ENCODE results near the gene SETD3.

SETD3 gene

DNA sequence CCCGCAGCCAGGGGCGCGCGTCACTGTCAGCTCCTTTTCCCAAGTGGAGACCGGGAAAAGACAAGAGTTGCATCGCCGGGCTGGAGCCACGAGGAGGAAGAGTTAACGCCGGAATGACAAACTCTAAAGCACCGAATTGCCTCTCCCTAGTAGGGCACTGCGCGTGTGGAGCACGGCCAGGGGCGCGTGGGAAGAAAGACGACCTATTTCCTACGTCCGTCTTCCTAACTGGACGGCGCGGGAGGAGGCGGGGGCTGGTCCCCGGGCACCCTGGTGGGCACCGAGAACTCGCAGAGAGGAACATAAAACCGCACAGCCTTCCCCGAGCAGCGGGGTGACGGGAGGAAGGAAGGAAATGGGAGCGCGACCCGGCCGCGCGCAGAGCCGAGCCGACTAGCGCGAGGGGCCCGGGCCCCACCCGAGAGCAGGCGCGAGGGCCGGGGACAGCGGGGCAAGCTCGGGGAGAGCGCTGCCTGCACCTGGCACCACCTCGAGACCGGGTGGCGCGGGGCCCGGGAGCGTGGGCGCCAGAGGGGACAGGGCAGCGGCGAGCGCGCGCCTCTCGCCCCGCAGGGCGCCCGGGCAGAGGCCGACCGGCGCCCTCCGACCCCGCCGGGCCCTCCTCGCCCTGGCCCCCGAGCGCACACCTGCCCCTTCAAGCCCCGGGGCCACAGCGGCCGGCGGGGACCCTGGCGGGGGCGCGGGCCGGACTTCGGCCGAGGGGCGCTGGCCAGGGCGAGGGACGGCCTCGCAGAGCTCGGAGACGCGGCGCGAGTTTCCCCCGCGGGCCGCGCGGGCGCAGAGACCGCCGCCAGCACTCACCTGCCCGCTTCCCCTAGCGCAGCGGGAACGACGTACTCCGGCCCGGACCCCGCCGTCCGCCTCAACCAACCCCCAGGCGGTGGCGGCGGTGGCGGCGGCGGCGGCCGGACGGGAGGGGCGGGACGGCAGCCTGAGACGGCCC, at the start of gene SETD3:
SETD3 (minus strand) TSS at position 954 of the 964 bp plus-strand sequence. CDS start 15,054 bp downstream, outside the sequence.
- peak; percentile 11 for DNase-seq (ENCODE audit: low read depth)

DNA sequence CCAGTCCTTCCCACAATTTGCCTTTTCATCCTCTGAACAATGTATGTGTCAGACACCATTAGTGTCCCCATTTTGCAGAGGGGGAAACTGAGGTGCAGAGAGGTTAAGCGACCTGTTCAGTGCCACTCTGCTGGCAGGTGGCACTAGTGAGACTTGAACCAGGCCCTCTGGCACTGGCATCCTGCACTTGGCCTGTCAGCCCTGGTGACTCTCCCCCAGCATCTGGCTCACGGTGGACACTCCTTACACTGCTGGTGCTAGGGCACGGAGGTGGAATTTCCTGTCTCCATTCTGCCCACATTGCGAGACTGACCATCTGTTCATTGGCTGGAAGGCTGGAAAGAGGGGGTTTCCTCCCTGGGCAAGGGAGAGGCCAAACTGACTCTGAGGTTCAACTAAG, 49.2 kb upstream of the SETD3 start:
- no peak for DNase-seq (ENCODE audit: low read depth)

DNA sequence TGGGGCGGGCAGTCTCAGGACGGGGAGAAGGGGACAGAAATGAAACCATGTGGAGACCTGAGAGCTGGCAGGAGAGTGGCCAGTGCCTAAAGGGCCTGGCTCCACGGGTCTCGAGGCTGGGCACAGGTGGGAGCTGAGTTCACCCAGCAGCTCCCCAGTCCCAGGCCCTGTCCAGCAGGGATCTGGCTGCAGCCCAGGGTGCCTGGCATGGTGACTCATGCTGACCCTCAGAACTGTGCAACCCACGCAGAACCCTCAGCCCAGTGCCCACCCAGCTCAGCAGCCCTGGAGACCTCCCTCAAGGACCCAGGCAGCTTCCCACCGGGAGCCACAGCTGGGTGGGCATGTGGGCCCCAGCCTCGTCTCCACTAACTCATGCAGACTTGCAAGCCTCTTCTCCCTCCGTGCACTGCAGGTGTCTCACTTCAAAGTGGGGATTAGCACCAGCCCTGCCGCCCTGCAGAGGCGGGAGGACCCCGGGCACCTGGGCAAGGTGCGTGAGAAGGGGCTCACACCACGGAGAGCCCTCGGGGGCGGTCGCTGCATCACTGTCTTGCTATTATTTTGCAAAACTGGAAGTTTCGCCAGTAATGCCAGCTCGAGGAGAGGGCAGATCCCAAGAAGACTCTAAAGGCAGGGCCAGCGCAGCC, 46.9 kb upstream of the SETD3 start:
- DNase-seq (ENCODE audit: low read depth) = no peak

DNA sequence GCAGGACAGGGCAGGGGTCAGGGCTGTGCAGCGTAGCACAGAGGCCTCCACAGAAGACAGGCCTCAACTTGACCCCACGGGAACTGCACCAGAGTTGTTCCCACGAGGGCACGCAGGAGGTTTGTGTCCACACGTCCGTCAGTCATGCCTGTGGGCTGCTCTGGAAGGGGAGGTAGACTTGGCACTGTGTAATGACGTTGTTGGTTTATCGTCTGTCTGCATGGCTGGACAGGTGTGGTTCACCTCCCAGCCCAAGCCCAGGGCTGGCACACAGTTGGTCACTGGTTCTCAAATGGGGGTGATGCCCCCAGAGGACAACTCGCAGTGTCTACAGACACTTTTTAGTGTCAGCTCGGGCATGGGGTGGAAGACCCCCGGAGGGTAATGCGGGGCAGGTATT, 46.4 kb upstream of the SETD3 start:
- no peak for DNase-seq (ENCODE audit: low read depth)

DNA sequence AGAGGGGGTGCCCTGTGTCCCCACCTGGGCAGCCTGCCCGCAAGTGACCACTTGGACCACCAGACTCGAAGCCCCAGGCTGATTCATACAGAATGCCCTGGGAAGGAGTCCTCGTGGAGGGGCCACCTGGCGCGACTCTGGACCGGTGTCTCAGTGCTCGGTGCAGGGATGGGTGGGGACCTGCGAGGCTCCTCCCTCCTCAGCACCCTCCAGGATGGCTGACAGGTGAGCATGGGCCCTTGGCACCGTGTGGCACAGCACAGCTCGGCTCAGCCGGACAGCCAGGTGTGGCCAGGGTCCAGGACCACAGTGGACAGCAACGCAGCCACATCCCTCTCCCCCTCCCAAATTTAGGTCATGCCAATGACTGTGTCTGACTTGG, 45.0 kb upstream of the SETD3 start:
- no peak for DNase-seq (ENCODE audit: low read depth)

DNA sequence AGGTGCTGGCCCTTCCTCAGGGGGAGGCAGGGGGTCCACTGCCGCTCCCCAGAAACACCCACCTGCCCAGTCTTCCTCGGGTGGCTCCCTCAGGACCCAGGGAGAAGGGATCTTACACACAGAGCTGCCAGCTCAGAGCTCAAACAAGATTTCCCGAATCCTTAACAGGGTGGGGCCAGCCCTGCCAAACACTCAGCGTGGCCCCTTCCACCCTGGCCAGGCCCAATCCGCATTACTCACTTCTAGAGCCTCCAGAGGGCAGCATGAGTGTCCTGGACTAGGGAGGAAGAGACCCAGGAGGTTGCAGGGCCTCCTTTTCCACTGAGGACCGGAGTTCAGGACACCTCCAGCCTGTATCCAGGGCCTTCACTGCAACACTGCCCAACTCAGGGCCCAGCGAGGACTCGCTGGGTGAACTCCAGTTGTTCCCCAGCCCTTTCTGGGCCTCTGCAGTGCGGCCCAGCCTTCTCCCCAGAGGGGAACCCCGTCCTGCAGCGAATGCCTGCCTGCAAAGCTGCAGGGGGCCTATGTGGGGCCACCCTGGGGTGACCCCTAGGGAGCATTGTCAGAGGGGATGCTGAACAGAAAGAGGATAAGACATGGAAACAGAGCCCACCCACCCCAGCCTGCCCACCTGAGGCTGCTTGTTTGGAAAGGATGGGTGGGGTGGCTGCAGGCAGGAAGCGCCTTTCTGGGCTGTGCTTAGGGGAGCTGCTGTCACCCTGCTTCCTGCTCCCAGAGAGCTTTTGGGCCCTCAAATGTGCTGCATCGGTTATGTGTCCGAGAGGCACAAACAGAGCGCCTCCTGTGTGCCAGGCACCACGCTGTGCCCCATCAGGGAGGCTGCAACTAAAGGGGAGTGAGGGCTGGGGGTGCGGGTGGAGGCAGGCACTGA, 44.4 kb upstream of the SETD3 start:
- no peak for DNase-seq (ENCODE audit: low read depth)

DNA sequence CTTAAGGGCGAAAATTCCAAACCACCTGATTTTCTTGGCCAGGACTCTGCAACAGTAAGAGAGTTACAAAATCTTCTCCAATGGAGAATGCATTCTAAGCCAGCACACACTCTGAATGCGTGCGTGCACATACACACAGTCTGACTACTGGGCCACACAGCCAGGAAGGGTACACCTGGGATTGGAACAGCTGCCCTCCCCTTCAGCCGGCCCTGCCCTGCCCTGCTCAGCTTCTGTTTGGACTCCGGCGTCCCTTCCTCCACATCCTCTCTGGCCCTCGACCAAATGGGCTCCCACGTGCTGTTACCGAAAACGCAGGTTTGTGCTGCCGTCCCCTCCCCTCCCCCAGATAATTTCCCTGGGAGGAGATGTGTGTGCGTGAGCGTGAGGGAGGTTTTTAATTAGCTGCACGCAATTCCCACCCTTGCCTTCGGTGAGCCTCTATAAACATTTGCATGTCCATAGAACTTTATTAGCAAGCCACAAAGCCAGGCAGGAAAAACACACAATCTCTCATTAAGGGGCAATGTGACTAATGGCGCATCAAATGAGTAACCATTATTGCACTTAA, 43.5 kb upstream of the SETD3 start:
- DNase-seq (ENCODE audit: low read depth) = no peak

DNA sequence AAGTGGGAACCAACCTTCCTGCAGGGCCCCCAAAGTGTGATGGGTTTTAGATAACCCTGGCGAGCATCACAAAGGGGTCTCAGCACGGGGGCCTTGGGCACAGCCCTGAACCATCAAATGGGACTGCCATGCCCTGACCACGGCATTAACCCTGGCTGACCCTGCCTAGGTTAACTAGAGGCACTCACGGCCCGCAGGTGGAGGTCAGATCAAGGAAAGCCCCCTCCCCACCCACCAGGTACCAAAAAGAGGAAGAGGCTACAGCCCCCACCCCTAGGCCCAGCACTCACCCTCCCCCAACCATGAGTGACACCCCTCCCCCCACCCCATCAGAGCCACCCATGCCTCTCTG, 43.0 kb upstream of the SETD3 start:
- DNase-seq (ENCODE audit: low read depth) = no peak

DNA sequence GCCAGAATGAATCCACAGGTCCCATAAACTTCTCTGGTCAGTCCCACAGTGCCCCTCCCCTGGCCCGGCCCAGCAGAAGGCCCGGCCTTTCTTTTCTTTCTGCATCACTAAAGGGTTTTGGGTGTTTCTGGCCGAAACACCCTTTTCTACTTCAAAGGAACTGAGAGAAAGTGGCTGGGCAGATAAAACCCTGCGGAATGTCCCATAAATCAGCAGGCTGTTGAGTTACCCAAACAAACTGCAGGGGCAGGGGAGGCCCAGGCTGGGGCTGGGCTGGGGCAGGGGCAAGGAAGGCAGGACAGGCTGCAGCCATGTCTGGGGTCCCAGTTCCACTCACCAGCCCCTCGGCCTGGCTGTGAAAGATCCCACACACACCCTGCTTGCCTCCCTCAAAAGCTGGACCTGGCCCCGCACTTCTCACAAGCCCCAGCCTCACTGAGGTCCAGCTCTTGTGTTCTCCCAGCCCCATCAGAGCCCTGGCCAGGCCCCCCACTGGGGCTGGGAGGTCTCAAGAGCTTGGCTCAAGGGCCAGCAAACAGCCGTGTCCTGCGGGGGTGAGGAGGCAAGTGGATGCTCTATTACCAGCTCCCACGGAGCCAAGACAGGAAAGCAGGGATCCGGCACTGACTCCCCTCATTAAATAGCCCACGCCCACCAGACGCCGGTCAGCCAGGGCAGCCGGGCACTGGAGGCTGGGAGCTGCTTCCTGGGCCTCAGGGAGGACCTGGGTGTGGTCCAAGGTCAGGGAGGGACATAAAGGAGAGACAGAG, 42.5 kb upstream of the SETD3 start:
- no peak for DNase-seq (ENCODE audit: low read depth)

DNA sequence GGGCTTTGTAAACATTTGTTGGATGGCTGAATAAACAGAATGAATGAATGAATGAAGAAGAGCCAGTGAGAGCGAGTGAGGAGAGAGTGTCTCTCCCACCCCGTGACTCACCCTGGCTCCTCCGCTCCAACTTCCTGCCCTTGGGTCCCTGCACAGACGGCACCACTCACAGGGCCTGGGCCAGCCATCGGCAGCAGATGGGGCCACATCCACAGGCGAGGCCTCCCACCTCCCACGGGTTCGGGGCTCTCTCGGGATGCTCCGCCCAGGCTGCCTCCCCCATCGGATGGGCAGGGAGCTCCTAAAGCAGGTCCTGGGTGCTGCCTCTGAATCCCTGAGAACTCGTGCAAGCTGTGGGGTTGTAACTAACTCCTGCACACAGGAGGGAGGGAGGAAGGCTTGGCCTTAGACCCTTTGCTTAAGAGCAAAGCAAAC, 41.8 kb upstream of the SETD3 start:
- DNase-seq (ENCODE audit: low read depth) = no peak

DNA sequence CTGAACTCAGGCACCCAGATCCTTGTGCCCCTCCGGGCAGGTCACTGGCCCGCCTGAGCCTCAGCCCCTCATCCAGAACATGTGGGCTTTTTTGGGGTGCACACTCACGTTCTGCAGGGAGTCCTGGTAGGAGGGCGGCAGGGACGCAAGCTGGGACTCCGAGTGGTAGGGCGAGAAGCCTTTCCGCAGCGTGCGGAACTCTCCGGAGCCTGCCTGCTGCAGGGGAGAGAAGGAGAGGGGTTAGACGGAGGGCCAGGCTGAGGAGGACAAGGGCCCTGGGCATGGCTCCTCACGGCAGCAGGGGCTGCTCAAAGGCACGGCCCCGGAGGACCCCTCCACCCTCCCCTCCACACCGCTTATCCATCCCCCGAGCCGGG, 41.4 kb upstream of the SETD3 start:
- no peak for DNase-seq (ENCODE audit: low read depth)

DNA sequence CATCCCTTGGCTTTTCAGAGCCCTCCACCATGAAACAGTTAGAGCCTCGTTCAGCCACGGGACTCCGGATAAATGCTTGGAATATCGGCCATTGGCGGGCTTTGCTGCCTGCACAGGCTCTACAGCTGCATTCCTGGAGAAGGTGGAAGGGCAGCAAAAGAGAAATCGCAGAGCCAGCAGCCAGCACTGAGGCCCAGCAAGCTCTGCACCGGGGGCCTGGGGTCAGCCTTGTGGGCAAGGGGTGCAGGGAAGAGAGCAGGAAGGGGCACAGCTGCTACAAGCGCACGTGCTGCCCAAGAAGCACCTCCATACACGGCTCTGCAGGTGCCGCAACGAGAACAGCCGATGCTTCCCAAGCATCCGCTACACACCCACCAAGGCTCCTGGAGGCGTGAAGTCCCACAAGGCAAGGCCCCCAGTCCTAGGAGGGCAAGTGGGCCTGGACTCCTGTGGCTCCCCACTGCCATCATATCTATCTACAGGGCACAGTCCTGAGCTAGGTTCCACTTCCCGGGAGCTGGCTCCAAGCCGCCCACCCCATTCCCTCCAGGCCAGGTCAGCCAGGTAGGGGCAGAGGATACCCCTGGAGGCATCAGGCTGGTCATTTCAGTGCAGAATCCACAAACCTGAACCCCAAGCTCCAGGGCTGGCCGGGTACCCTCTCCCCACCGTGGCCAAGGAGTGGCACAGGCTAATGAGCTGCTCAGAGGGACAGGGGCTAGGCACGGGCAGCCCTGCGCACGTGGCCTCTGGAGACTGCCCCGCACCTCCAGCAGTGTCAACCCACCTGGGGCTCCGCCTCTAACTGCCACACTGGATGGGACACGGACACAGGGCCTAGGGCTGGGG, 40.7 kb upstream of the SETD3 start:
- DNase-seq (ENCODE audit: low read depth) = no peak

DNA sequence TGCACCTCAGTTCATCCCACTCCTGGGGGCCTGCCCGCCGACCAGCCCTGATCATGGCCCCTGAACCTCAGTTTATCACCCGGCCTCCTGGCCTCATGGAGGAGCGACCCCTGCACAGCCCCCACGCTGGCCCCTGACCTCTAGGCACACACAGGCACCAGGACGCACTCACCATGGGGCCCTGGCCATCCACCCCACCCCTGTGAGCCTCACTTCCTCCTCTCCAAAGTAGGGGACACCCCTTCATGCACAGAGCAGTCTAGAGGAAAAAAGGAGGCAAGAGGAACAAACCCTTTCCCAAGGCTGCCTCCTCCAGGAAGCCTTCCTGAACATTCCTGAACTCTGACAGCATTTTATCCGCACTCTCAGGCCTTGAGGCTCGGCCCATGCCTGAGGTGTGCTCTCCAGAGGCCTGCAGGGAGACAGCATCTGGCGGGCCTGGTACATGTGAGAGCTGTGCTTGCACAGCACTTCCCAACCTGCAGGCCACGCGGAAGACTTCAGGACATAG, 40.0 kb upstream of the SETD3 start:
- no peak for DNase-seq (ENCODE audit: low read depth)

DNA sequence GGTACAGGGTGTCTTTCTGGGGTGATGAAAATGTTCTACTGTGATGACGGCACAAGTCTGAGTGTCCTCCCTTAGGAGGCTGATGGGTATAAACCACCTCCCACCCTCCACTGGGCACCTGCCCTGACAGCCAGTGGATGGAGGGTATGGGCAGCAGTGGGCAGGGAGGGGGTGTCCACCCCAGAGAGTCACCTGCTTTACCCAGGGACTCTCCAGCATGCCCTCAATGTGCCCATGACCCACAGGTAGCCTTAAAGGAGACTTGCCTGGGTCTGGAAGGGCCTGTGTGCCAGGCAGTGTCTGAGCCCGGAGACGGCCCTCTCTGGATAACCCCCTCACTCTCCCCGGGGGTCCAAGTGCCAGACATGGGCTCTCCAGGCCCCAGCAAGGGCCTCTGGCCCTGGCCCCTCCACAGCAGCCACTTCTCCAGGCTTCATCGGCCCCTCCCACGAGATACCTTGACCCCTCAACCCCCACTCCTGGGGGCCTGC, 39.3 kb upstream of the SETD3 start:
- no peak for DNase-seq (ENCODE audit: low read depth)

DNA sequence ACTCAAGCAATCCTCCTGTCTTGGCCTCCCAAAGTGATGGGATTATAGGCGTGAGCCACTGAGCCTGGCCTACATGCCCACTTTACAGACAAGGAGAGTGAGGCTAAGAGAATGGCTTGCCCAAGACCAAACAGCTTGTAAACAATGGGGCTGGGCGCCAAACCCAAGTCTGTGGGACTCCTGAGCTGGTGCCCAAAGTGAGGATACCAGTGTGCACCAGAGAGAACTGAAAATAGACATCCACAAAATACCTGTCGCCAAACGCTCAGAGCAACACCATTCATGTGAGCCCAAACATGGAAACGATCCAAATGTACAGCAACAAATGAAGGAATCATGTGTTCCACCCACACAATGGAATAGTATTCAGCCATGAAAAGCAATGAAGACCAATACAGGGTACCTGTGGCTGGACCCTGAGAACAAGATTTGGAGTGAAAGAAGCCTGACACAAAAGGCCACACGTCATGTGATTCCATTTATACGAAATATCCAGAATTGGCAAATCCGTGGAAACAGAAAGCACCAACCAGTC, 38.8 kb upstream of the SETD3 start:
- DNase-seq (ENCODE audit: low read depth) = no peak

DNA sequence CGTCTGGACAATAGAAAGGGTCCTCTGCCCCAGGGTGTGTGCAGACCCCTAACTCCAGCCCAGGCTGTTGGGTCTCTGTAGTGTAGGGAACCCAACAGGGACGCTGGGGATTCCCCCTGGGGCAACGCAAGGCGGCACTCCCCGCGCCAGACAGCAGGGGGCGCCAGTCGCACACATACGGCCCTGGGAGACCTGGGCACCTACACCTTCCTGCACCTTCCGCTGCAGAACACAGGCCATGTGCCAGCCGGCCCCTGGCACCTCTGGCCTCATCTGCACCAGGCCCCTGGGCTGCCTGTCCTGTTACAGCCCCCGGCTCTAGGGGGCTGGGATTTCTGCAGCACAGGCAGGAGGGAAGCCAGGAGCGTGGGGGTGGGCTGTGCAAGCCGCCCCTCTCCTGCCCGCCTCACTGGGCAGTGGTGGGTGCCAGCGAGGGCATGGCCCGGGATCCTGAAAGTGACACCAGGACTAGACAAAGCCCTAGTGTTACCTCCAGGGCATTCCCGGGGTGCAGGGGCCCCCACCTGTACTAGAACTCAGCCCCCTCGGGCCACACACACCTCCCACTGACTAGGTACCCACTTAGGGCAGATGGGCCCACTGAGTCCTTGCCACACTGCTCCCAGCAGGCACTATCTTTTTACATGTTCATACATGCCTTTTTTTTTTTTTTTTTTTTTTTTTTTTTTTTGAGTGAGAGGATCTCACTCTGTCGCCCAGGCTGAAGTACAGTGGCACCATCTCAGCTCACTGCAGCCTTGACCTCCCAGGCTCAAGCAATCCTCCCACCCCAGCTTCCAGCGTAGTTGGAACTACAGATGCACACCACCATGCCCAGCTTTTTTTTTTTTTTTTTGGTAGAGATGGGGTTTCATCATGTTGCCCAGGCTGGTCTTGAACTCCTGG, 38.0 kb upstream of the SETD3 start:
- peak; percentile 63 for DNase-seq (ENCODE audit: low read depth)

DNA sequence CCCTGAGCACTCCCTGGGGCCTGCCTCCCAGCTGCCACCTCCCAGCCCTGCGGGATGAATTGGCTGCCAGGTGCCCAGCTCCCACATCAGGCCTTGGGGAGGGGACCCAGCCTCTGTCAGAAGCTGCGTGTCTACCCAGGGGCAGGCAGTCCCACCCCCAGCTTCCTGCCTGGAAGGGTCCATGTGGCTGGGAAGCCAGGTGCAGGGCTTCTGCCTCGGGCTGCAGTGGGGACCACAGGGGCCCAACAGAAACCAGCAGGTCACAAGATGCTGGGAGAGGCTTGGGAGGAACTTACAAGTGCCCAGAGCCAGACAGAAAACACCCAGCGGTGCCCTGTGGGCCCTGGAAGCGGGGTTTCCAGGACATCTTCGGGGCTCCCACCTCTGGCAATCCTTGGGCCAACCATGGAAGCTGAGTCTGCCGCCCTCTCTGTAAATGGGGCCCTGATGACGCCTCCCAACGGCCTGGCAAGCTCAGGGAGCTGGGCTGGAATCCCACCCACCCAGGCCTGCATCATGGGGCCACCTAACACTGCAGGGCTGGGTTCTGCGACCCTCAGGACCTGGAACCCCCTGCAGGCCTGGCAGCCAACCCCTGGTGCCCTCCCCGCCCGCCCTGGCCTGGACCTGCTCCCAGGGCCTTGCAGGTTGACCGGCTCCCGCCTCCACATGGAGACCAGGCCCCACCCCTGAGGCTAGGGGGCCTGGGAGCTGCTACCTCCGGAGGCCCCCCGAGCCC, 37.2 kb upstream of the SETD3 start:
- DNase-seq (ENCODE audit: low read depth) = no peak

Measured in stimulated activated CD8-positive, alpha-beta memory T cell treated with anti-CD3 and anti-CD28 coated beads, Interleukin-12 subunit alpha, Interleukin-12 subunit beta, amount 100 ng/mL, for 4 hours (primary cell).